GM13977 (cell line): ENCODE results near the gene SMC4.

ENCODE experiments used
- DNase-seq: peaks from one replicate; pipeline ENCODE4 v3.0.0; 2012; ENCODE audit warnings: low spot score
- CTCF ChIP-seq: IDR thresholded peaks from 2 replicates; pipeline ENCODE4 v1.5.1; 2012; ENCODE audit warnings: mild to moderate bottlenecking, control low read depth; ENCODE audit not compliant: insufficient read depth; ENCODE audit errors: extremely low read depth, missing control alignments
- in situ Hi-C: fragments of 300-500 bp; cut with MboI; formaldehyde crosslinking; loops from one replicate; pipeline ENCODE4 v1.12.0; 2022; ENCODE audit warnings: low sequenced_read_pairs, low pct_unique_long_range_greater_than_20kb, mixed read lengths, inconsistent platforms; ENCODE audit not compliant: unreplicated experiment

The SMC4 gene

DNA sequence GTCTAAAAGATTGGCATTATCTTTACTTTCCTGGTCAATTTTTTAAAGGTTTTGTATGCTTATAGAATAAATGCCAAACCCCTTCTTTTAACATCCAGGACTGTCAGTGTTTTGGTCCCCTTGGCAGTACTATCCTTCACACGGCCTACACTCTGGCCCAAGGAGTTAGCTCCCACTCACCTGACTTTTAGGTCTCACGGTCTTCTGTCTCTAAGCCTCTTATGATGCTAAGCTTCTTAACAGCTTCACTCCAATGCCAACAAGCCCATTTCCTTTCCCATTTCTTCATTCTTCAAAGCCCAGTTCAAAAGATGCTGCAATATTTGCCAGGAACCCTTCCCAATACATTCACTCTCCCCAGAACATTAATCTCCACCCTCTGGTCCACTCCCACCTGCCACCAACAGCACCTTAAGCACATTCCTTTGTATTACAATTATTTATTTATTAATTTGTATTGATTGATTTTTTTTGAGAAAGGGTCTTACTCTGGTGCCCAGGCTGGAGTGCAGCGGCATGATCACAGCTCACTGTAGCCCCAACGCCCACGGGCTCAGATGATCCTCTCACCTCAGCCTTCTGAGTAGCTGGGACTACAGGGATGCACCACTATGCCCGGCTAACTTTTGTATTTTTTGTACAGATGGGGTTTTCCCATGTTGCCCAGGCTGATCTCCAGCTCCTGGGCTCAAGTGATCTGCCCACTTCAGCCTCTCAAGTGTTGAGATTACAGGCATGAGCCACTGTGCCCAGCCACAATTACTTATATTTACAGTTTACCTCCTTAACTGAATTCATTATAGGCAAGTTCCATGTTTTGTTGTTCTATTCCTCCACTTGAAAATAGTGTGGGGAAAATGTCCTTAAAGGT lies 28.2 kb upstream of the SMC4 start:
- in situ Hi-C loops, result no loop called here
- TF ChIP-seq CTCF, result no peak
- DNase-seq, result no peak

- TF ChIP-seq CTCF, result no peak
- no peak for DNase-seq
- in situ Hi-C loops, result no loop called here
Measured at GRCh38 chr3:160372780-160373179, 26.7 kb upstream of the SMC4 start.

GRCh38 chr3:160373655-160374054 lies 25.8 kb upstream of the SMC4 start:
- no peak for TF ChIP-seq CTCF
- in situ Hi-C loops, result no loop called here
- no peak for DNase-seq

- in situ Hi-C loops, result no loop called here
- DNase-seq, result no peak
- TF ChIP-seq CTCF, result no peak
Measured at GRCh38 chr3:160374472-160374871, 25.0 kb upstream of the SMC4 start.

DNA sequence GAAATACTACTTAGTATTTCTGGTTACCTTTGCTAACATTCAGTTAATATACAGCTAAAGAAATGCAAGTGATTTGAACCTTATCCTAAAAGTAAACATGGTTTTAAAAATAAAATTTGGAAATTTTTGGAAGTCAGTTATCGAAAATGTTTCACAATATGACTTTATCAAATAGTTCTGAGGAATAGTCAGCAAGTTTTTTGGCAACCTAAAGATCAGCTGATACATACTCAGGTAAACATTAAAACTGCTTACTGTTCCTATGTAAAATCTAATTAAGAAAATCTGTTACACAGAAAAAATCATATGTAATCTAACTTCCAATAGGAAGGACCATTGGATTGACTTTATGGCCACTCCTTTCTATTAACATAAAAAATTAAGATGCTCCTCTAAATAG lies 24.5 kb upstream of the SMC4 start:
- in situ Hi-C loops, result no loop called here
- no peak for TF ChIP-seq CTCF
- DNase-seq, result no peak

DNA sequence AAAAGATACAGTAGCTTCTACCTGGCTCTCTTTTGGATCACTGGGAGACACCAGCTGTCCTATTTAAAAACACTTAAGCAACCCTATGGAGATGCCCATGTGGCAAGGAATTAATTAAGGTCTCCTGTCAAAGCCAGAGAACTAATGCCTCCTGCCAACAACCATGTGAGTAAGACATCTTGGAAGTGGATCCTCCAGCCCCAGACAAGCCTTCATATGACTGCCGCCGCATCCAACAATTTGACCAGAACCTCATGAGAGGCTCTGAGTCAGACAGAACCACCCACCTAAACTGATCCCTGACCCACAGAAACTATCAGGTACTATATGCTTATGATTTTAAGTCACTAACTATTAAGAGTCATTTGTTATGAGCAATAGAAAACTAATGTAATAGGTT lies 22.8 kb upstream of the SMC4 start:
- in situ Hi-C loops, result no loop called here
- no peak for TF ChIP-seq CTCF
- DNase-seq, result no peak
